ENCODE results near the gene CNPY1.
A peak's percentile ranks its signal among the peaks of the same experiment; 100 is the strongest.
"Not testable (repeated sequence)": the region's sequence is repeated elsewhere in the genome, so short reads cannot be mapped to it uniquely, and the experiment has no call there.

Gene CNPY1

DNA sequence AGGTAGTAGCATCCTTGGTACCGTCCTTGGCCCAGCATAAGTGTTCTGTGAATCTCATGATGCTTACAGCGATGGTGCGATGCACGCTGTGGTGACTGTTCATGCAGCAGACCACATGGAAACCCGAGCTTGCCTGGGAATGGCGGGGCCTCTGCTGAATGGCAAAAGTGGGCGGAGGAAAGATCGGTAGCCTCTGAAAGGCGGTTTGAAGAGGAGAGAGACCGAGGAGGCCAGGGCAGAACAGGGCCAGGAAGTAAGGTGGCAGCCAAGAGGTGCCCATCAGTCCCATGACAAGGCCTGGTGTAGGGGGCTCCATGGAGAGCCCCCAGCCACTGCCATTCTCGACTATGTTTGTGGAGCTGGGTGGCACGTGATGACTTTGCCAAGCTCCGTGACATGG, 33.2 kb upstream of the CNPY1 start:
- peak in 2 of 10 donors; percentile 58 to 60 for DNase-seq
- intact Hi-C loops (cut with DNase I): no loop called here

GRCh38 chr7:155578016-155578415, 31.7 kb upstream of the CNPY1 start:
- intact Hi-C loops (cut with DNase I): no loop called here
- peak in 1 of 10 donors; percentile 35 for DNase-seq

- DNase-seq: peak in 2 of 10 donors; percentile 47 to 71
- intact Hi-C loops (cut with DNase I): no loop called here
Observed at GRCh38 chr7:155577509-155577905, 31.1 kb upstream of the CNPY1 start.

DNA sequence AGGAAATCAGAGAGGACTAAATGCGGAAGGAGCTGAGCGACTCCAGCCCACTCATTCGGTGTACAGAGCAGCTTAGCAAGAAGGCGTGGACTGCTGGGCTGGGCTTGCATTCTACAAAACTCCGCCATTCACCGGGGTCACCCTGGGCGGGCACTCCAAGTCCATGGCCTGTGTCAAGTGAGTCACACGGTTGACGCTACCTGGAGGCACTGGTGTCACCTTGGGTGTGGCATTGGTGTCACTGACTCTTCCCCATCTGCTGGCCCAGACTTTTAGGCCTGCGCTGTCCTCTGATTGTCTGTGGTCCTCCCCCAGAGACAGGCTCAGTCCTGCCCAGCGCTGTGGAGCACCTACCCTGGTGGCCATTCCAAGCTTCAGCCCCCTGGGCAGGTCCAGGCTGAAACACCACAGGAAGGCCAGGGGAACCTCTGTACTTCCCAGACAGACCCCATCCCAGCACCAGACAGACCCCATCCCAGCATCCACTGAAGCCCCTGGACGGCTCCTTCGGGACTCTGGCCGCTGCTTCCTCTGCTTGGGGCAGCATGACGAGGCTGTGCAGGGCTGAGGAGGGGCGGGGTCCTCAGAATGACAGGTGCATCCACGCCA, 30.6 kb upstream of the CNPY1 start:
- intact Hi-C loops (cut with DNase I): no loop called here
- DNase-seq: peak in 2 of 10 donors; percentile 67 to 82

DNA sequence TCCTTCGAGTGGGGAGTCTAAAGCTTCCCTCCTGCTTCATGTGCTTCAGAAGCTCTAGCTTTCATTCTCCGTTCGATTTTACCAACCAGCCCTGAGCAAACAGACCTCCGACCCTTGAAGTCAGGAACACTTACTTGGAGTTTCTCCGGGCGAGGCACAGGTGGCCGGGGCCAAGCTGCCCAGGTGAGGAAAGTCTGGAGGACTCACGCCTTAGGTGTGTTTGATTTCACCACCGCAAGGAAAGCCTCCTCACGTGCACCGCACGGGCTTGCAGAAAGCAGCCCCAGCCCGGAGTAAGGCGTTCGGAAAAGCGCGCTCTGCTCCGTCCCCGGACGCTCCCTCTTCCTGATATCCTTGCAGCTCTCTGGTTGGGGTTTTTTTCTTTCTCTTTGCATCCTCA, 30.1 kb upstream of the CNPY1 start:
- DNase-seq: peak in 2 of 10 donors; percentile 70 to 73
- intact Hi-C loops (cut with DNase I): no loop called here

DNA sequence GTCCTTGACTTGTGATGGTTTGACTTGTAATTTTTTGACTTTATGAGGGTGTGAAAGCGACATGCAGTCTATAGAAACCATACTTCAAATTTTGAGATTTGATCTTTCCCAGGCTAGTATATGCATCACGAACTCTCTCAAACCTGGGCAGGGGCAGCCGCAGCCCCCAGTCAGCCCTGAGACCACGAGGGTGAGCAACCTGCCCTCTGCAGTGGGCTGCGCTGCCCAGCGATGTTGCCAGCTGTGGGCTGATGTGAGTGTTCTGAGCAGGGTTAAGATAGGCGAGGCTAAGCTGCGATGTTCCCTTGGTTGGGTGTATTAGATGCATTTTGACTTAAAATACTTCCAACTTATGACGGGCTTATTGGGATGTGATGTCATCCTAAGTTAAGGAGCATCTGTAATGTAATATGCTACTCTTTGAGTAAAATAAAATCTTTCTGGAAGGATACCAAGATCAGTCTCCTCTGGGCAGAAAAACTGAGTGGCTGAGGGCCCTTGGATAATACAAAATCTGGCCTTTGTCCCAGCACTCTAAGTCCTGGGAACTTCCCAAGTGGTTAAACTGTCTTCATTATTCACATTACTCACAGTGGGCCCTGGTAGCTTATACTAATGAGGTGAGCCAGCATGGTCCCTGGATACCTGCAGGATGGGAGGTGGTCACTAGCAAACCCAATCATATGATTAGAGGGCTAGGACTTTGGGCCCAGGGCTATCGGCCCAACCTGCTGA, 28.4 kb upstream of the CNPY1 start:
- peak in 2 of 10 donors; percentile 41 to 67 for DNase-seq
- intact Hi-C loops (cut with DNase I): no loop called here

DNA sequence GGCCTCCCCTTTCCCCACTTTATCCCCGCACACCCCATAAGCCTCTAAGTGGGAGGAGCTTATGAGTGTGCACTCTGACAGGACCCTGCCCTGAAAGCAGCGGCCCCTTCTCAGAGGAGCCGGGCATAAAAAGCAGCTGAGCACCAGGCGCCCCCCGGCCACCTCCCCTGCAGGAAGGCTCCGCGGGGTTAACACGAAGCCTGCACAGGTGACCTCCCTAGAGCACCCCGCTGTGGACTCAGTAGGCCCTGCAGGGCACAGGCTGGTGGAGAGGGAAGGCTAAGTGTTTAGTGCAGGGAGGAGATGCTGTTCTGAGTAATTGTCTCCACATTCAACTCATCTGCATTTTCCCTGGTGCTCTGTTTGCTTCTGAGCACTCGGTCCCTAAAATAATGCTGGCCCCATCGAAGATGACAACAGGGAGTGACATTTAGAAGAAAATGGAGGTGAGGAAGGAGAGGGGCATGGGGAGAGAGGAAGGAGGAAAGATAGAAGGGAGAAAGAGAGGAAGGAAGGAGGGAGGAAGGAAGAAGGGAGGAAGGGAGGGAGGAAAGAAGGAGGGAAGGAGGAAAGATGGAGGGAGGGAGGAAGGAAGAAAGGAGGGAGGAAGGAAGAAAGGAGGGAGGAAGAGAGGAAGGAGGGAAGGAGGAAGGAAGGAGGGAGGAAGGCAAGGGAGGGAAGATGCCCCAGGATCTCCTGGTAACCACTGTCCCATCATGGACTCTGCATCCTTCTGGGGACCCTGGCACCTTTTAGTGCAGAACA, 25.4 kb upstream of the CNPY1 start:
- intact Hi-C loops (cut with DNase I): no loop called here
- peak in 3 of 10 donors; percentile 12 to 55 (median 37) for DNase-seq

DNA sequence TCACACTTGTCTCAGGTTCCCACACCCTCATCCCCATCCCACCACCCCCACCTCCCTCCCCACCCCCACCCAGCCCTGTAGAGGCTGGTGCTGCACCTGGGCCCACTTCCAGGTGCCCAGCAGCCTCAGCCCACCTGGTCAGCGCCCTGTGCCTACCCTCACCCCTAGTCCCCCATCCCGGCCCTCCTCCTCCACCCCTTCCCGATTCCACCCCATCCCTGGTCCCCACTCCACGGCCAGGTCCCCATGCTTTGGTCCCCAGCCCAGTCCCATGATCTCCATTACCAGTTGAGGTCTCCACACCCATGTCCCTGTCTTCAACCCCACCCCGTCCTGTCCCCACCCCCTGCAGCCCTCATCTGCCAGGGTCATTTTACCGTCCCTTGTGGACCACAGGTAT, 24.6 kb upstream of the CNPY1 start:
- DNase-seq: peak in 3 of 10 donors; percentile 30 to 53 (median 44)

GRCh38 chr7:155570171-155570958, 24.0 kb upstream of the CNPY1 start:
- peak in 3 of 10 donors; percentile 63 to 82 (median 67) for DNase-seq
- intact Hi-C loops (cut with DNase I): no loop called here

More for the DNA sequence above, 24.6 kb upstream of the CNPY1 start:
- intact Hi-C loops (cut with DNase I): no loop called here

DNA sequence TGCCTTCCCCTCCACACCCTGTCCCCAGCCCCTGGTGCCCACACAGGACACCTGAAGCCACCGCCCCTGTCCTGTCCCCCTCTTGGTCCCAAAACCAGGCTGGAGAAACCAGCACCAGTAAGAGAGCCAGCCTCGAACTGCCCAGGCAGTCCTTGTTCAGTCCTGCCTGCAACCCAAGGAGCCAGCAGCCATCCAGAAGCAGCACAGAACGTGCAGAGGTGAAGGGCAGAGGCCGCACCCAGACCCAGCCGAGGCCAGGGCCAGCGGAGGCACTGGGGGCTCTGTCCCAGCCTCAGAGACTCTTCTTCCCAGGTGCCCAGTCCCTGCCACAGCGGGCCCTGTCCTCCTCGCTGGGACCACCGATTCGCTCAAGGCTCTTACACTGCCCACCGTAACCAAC, 23.3 kb upstream of the CNPY1 start:
- intact Hi-C loops (cut with DNase I): no loop called here
- peak in 3 of 10 donors; percentile 41 to 67 (median 62) for DNase-seq

DNA sequence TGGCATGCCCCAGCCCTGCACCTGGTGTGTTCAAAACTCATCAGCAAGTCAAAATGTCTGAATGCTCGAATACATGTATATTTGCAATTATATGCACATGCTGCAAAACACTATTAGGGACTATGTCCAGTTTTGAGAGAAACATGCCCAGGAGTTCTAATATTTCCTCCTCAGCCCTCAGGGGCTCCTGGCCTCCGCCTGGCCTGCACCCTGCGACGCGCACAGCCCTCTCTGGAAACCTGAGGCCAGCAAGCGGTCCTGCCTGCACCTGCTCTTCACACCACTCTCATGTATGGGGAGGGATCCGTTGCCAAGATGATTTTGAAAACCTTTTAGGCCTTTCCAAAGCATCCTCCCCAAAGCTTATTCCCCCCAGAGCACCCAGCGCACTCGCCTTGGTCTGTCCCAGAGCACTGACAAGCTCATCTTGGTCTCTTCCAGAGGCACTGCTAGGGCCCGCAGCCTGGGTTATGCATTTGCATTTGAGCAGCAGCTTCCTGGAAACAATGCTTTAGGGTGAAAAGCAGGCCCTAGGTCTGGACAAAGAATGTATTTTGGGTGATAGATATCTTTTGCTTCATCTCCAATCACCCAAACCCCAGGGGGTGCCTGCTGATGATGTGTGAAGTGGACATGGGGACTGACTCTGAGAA, 22.6 kb upstream of the CNPY1 start:
- intact Hi-C loops (cut with DNase I): no loop called here
- peak in 3 of 10 donors; percentile 29 to 45 (median 32) for DNase-seq

GRCh38 chr7:155568333-155568660, 21.9 kb upstream of the CNPY1 start:
- intact Hi-C loops (cut with DNase I): no loop called here
- DNase-seq: peak in 3 of 10 donors; percentile 2 to 64 (median 29)

DNA sequence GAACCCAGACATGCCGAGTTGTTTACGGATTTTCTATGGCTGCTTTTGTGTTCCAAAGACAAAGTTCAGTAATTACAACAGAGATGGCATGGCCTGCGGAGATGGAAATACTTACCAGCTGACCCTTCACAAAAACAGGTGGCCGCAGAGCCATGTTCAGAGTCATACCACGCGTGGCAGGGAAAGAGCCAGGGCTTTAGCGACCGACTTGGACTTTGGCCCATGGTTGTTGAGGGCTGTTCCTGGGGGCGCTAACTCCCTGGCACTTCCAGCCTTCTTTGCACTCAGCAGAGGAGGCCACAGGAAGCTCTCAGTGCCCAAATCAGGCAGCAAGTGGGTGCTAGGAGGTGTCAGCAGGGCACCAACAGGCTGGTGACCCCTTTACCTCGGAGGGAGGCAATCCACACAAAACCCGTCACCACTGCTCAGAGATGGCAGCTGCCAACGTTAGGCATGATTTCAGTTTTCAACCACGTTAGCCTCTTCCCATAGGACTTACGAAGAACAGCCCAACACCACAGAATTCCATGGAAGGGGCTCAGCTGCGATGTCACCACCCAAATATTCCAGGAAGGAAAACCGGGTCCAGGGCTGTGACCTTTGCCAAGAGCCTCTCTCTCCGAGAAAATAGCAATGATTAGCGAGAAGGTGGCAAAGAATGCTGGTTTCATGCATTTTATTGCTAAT, 21.4 kb upstream of the CNPY1 start:
- DNase-seq: peak in 3 of 10 donors; percentile 31 to 62 (median 41)
- intact Hi-C loops (cut with DNase I): no loop called here

DNA sequence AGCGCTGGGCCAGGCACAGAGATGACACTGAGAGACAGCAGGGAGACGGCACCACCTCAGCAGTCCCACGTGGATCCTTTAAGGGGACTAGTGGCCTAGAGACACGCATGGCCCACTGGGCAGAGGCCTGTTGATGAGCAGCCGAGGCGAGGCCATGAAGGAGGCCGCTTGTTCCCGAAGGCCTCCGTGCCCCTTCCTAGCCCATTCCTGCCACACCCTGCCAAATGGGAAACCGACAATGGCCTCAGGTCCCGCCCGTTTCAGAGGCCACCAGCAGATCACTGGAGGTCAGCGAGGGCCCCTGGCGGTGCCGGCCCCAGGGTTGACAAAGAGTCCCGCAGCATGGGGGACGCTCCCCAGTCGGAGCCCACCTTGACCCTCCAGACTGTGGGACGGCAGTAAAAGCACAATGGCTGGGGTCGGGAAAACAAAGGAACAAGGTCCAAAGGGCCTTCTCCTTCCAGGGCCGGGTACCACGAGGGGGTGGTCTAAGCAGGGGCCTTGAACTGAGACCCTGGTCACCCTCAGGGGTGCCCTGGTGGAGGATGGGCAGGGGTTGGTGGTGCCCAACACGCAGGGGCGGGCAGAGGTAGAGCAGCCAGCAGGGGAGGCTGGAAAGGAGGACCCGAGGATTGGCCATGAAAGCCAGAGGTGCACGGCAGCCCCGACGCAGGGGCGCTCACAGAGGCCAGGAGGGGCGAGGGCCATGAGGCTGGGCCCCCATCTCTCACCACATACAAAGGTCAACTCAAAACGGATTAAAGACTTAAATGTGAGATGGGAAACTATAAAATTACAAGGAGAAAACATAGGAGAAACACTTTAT, 19.9 kb upstream of the CNPY1 start:
- intact Hi-C loops (cut with DNase I): no loop called here
- DNase-seq: peak in 3 of 10 donors; percentile 43 to 71 (median 70)

GRCh38 chr7:155565596-155565995, 19.2 kb upstream of the CNPY1 start:
- peak in 3 of 10 donors; percentile 57 to 63 (median 57) for DNase-seq
- intact Hi-C loops (cut with DNase I): no loop called here

DNA sequence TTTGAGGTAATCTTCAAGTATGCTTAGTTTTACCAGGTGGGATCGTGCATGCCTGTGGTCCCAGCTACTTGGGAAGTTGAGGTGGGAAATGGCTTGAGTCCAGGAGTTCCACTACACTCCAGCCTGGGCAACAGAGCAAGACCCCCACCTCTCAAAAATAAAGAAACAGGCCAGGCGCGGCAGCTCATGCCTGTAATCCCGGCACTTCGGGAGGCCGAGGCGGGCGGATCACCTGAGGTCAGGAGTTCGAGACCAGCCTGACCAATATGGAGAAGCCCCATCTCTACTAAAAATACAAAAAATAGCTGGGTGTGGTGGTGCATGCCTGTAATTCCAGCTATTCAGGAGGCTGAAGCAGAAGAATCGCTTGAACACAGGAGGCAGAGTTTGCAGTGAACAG, 16.6 kb upstream of the CNPY1 start:
- intact Hi-C loops (cut with DNase I): not testable (repeated sequence)
- DNase-seq: peak in 2 of 10 donors; percentile 41 to 59

- intact Hi-C loops (cut with DNase I): no loop called here
- DNase-seq: peak in 1 of 10 donors; percentile 75
Observed at GRCh38 chr7:155562106-155562505, 15.7 kb upstream of the CNPY1 start.

DNA sequence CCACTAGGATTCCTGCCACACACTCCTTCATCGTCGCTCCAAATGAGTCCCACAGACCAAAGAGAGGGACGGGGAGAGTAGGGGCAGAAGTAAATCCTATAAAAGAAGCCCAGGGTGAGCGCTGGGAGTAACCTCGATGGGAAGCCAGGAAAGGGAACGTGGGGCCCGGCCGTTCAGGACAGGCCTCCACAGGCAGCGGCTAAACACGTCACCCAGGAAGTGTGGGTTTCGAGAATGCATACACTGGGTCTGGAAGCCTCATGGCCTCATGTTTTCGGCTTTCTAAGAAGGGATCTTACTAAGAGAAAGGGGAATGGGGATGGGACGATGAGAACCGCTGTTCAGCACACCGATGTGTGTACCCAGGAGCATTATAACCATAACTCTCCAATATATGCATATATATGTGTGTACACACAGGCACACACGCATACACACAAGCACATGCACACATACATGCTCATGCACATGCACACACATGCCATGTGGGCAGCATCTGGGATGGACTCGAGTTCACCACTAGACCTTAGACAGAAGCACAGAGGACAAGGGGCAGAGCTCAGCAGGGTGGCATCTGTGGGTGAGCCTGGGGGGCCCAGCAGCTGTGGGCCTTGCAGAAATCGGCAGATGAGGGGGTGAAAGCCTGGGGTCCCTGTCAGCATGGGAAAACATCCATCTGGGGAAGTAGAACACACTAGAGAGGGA, 14.8 kb upstream of the CNPY1 start:
- peak in 1 of 10 donors; percentile 42 for DNase-seq
- intact Hi-C loops (cut with DNase I): no loop called here

Measured in posterior cingulate gyrus (tissue), 11 donors.